Endothelial cell of umbilical vein (primary cell): Measurements from ENCODE around the gene TMEM89. TPM values are rescaled to one million over a fixed set of nuclear protein-coding genes. Genes with fewer than 3 reads are reported as not detected.

Experiments used
- BruUV-seq: library from RNA; stranded (reverse); fragments of 400-500 nt; replicated peaks from 2 replicates; lab custom pipeline; 2021; lab: Mats Ljungman, UMichigan
- CTCF ChIA-PET: fragments of 300-600, 350-600 bp; sonication (Branson Sonifier 250); formaldehyde crosslinking; loops from one replicate; lab custom pipeline; 2021; ENCODE audit warnings: antibody characterized with exemption, inconsistent platforms; lab: Charles Lee
- POLR2A ChIA-PET: fragments of 300-600, 350-600 bp; sonication (Branson Sonifier 250); formaldehyde crosslinking; loops from one replicate; lab custom pipeline; 2021; ENCODE audit warnings: antibody characterized with exemption, inconsistent platforms; lab: Charles Lee
- DNase-seq: peaks from one replicate; pipeline ENCODE4 v3.0.0-alpha.2; 2011; ENCODE audit warnings: low read depth, low spot score
- FAIRE-seq: peaks from 2 replicates; lab custom pipeline; 2011; peaks lifted over from hg19 to GRCh38; lab: Jason Lieb, UNC
- H2AFZ ChIP-seq: 2 replicates; pipeline ENCODE4 v1.6.0; 2012; ENCODE audit warnings: low read depth, low read length, control low read depth, inconsistent platforms
- H3K27ac ChIP-seq: 2 replicates; pipeline ENCODE4 v1.5.1; 2011; ENCODE audit warnings: low read depth, mild to moderate bottlenecking, control low read depth, low read length, moderate library complexity; ENCODE audit not compliant: insufficient read depth
- H3K27me3 ChIP-seq, 2 experiments: 2 replicates each; pipeline versions ENCODE4 v1.6.0 to v1.6.1; 2011; ENCODE audit warnings: low read length in 2 of 2, mixed read lengths in 1 of 2; ENCODE audit not compliant: control insufficient read depth in 2 of 2, insufficient read depth in 2 of 2
- H3K36me3 ChIP-seq, 2 experiments: 2 replicates in 1 of 2; 3 replicates in 1 of 2; pipeline ENCODE4 v1.5.1; 2011; ENCODE audit warnings: low read length in 2 of 2, mild to moderate bottlenecking in 1 of 2, moderate library complexity in 1 of 2; ENCODE audit not compliant: control insufficient read depth in 2 of 2, insufficient read depth in 2 of 2; ENCODE audit errors: extremely low read depth in 1 of 2
- H3K4me1 ChIP-seq: 3 replicates; pipeline ENCODE4 v1.5.1; 2011; ENCODE audit warnings: mild to moderate bottlenecking, low read length; ENCODE audit not compliant: control insufficient read depth, insufficient read depth; ENCODE audit errors: extremely low read depth
- H3K4me2 ChIP-seq: 2 replicates; pipeline ENCODE4 v1.6.1; 2011; ENCODE audit warnings: low read length, control low read depth, mixed read lengths; ENCODE audit not compliant: insufficient read depth
- H3K4me3 ChIP-seq, 3 experiments: fragments of 200-600 bp in 1 of 3; sonication (generic), shearing (Covaris generic) in 1 of 3; replicated peaks in 1 of 3; 2 replicates each; pipeline ENCODE4 v1.5.1; 2011 to 2016; ENCODE audit warnings: control low read depth in 3 of 3, low read length in 3 of 3, mild to moderate bottlenecking in 2 of 3, inconsistent platforms in 1 of 3, low read depth in 1 of 3, moderate library complexity in 1 of 3; ENCODE audit not compliant: insufficient read depth in 1 of 3
- H3K79me2 ChIP-seq: 2 replicates; pipeline ENCODE4 v1.6.0; 2012; ENCODE audit warnings: low read length, inconsistent platforms; ENCODE audit not compliant: control insufficient read depth, insufficient read depth
- H3K9ac ChIP-seq: replicated peaks from 2 replicates; pipeline ENCODE3; 2011; ENCODE audit warnings: low read length, control low read depth; ENCODE audit not compliant: insufficient read depth; ENCODE audit errors: extremely low read depth
- H3K9me1 ChIP-seq: replicated peaks from 3 replicates; pipeline ENCODE4 v1.6.0; 2011; ENCODE audit warnings: mild to moderate bottlenecking, low read length; ENCODE audit not compliant: control insufficient read depth, insufficient read depth; ENCODE audit errors: extremely low read depth
- H3K9me3 ChIP-seq: replicated peaks from 2 replicates; pipeline ENCODE4 v1.5.1; 2012; ENCODE audit warnings: low read length, inconsistent platforms; ENCODE audit not compliant: control insufficient read depth, insufficient read depth
- H4K20me1 ChIP-seq: replicated peaks from 2 replicates; pipeline ENCODE3; 2011; ENCODE audit warnings: mild to moderate bottlenecking, low read length; ENCODE audit not compliant: control insufficient read depth, insufficient read depth; ENCODE audit errors: extremely low read depth
- CTCF ChIP-seq, 2 donors: IDR thresholded peaks; 1 replicate in 1 of 2; 2 replicates in 1 of 2; pipeline ENCODE4 v1.5.1; 2011; ENCODE audit warnings: low read length in 2 of 2, mild to moderate bottlenecking in 2 of 2, moderate library complexity in 2 of 2, control low read depth in 1 of 2, inconsistent platforms in 1 of 2, low read depth in 1 of 2; ENCODE audit not compliant: insufficient read depth in 1 of 2; ENCODE audit errors: extremely low read depth in 1 of 2
- EZH2 ChIP-seq: IDR thresholded peaks from 2 replicates; pipeline ENCODE4 v1.6.1; 2012; ENCODE audit warnings: borderline replicate concordance, low read depth, mild to moderate bottlenecking, moderate library complexity, low read length, inconsistent platforms; ENCODE audit not compliant: severe bottlenecking
- FOS ChIP-seq: IDR thresholded peaks from 2 replicates; pipeline ENCODE4 v1.6.1; 2011; ENCODE audit warnings: mild to moderate bottlenecking, low read length, moderate library complexity, borderline replicate concordance; ENCODE audit not compliant: insufficient read depth
- GATA2 ChIP-seq: IDR thresholded peaks from 2 replicates; pipeline ENCODE4 v1.7.0; 2011; ENCODE audit warnings: low read depth, mild to moderate bottlenecking, moderate library complexity, mixed read lengths, low read length; ENCODE audit not compliant: insufficient read length, insufficient read depth
- JUN ChIP-seq: IDR thresholded peaks from 2 replicates; pipeline ENCODE4 v1.6.1; 2011; ENCODE audit warnings: borderline replicate concordance, low read depth; ENCODE audit not compliant: insufficient read length, insufficient read depth
- MAX ChIP-seq: IDR thresholded peaks from 2 replicates; pipeline ENCODE4 v1.6.1; 2011; ENCODE audit not compliant: insufficient read depth, insufficient read length
- MYC ChIP-seq: IDR thresholded peaks from one replicate; pipeline ENCODE4 v1.6.1; 2011; ENCODE audit warnings: mild to moderate bottlenecking, low read depth, low read length
- POLR2A ChIP-seq: IDR thresholded peaks from 2 replicates; pipeline ENCODE4 v1.6.1; 2012; ENCODE audit warnings: low read depth, mild to moderate bottlenecking, control low read depth, low read length
- POLR2AphosphoS5 ChIP-seq: IDR thresholded peaks from 2 replicates; pipeline ENCODE4 v1.6.1; 2012; ENCODE audit warnings: low read depth, mild to moderate bottlenecking, control low read depth, low read length, moderate library complexity; ENCODE audit not compliant: insufficient read depth
- dilution Hi-C: fragments of 300-500 bp; cut with MboI; formaldehyde crosslinking; loops from one replicate; pipeline ENCODE4 v1.15.0; 2019; ENCODE audit warnings: low sequenced_read_pairs; ENCODE audit not compliant: extremely low pct_ligation_motif_present
- intact Hi-C: fragments of 100-400 bp; cut with micrococcal nuclease; formaldehyde crosslinking; loops from one replicate; pipeline ENCODE4 v1.10.0; 2022
- polyA plus RNA-seq, 4 experiments: library from polyadenylated mRNA; depleted of rRNA in 3 of 4; stranded (reverse) in 3 of 4; unstranded in 1 of 4; fragments of >200 nt; gene quantifications; 2 replicates each; pipeline versions ENCODE4 v1.2.1 to v1.2.3, GENCODE V29; 2011 to 2012; ENCODE audit warnings: missing spikeins in 1 of 4
- total RNA-seq: library from RNA; stranded (reverse); gene quantifications from 2 replicates; pipeline ENCODE4 v1.2.3, GENCODE V29; 2021

Gene TMEM89
- total and polyA plus RNA-seq, 2 donors (not counting 3 experiments of a cell fraction or from before 2014, with no cell fraction given): not detected

GRCh38 chr3:48596157-48596556 is 25.4 kb downstream of the TMEM89 start:
- no peak overlapping the region for H3K27ac ChIP-seq
- DNase-seq (no peak), FAIRE-seq (no peak)
- no peak overlapping the region for H2AFZ ChIP-seq
- intact Hi-C loops (no loop called here), dilution Hi-C loops (no loop called here)
- no peak overlapping the region for H3K4me3 ChIP-seq
- no peak overlapping the region for H3K9ac ChIP-seq
- POLR2A ChIA-PET: no interaction called here
- no peaks in the 10 kb centered on the region for H3K9me3 ChIP-seq
- BruUV-seq: no TSS peak
- H3K79me2 ChIP-seq: no peaks in the 10 kb centered on the region
- peaks cover 6 to 9% of the 10 kb centered on the region in 2 experiments for H3K27me3 ChIP-seq
- H4K20me1 ChIP-seq: no peaks in the 10 kb centered on the region
- no peak overlapping the region for H3K4me2 ChIP-seq
- no peak for TF ChIP-seq JUN
- TF ChIP-seq POLR2A: no peak
- no peak for TF ChIP-seq EZH2
- TF ChIP-seq MAX: no peak
- no peak for TF ChIP-seq GATA2
- no peak for TF ChIP-seq FOS
- TF ChIP-seq POLR2AphosphoS5: no peak
- no peak for TF ChIP-seq MYC
- TF ChIP-seq CTCF (IDR thresholded peaks at IDR 0.05; ENCODE audit: extremely low read depth in 1 of 2, insufficient read depth in 1 of 2, low read depth in 1 of 2, low read length in 2 of 2): no peak
- CTCF ChIA-PET: no interaction called here
- H3K4me1 ChIP-seq: peaks cover 6% of the 10 kb centered on the region
- H3K36me3 ChIP-seq: peaks cover 4 to 23% of the 10 kb centered on the region in 2 experiments
- H3K9me1 ChIP-seq: no peaks in the 10 kb centered on the region
